ENCODE measurements around the gene CCDC175.

CCDC175 gene

DNA sequence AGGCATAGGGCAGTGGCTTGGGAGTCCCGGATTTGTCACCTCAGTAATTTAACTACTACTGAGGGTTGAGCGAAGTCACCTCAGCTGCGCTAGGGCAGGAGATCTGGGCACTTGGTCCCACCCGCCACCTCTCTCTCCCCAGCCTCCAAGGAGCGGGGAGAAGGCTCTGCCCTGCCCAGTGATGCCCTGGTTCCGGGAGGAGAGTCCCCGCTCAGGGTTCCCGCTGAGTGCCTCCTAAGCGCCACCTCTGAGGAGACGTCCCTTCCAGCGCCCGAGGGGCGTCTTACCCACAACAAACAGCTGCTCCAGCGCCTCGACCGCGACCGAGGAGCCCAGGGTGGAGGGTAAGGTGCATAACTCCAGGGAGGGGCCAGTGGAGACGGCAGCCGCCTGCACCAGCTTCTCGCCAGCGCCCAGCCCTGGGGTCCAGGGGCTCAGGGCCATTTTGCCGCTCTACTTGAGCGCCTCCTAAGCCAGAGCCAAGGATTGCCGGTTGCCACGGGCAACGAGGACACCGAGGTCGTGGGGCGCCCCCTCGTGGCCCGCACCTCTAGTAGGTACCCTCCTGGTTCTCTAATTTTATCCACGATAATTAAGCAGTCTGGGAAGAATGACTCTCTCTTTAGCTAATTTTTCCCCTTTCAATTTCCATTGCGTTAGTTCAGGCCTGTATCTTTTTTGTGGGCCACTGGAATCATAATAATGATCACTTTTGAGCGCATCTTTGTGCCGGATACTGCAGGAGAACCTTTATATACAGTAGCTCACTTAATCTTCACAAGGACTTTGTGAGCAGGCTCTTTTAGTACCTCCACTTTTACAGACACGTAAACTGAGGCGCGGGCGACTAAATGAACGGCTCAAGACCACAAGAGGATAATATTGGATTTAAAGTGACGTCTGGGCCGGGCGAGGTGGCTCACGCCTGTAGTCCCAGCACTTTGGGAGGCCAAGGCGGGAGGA, at the start of gene CCDC175:
TSS of gene CCDC175 (minus strand) at position 481 of the 963 bp plus-strand sequence. CDS start at position 444, 37 bp downstream.
- Histone ChIP-seq H3K9ac (ENCODE audit: low read length) (peak within 1 kb of the TSS; percentile 25; the same call in 1 of the 2 replicates), H3K9me3 (ENCODE audit: insufficient read depth, low read length) (no peaks in the 10 kb centered on the region), H2AFZ (ENCODE audit: low read depth, low read length, severe bottlenecking) (peak within 1 kb of the TSS; percentile 83), H3F3A (ENCODE audit: insufficient read depth) (no peaks in the 10 kb centered on the region), H3K36me3 (ENCODE audit: low read length) (no peaks in the 10 kb centered on the region), H4K20me1 (ENCODE audit: low read depth, low read length) (no peaks in the 10 kb centered on the region), H3K9me2 (replicated peaks; ENCODE audit: insufficient read depth, low read length) (no peaks in the 10 kb centered on the region), H3K4me3 (ENCODE audit: insufficient read depth, low read length, poor library complexity, severe bottlenecking) (peak within 1 kb of the TSS; percentile 38), H3K27me3 (ENCODE audit: low read length) (no peaks in the 10 kb centered on the region), H3K79me2 (ENCODE audit: insufficient read depth, low read length) (no peaks in the 10 kb centered on the region), H3K27ac (ENCODE audit: low read depth, low read length) (no peak within 1 kb of the TSS), H3K4me2 (ENCODE audit: low read depth, low read length, poor library complexity, severe bottlenecking) (peak within 1 kb of the TSS; percentile 59)
- TF ChIP-seq, protein P1, sequence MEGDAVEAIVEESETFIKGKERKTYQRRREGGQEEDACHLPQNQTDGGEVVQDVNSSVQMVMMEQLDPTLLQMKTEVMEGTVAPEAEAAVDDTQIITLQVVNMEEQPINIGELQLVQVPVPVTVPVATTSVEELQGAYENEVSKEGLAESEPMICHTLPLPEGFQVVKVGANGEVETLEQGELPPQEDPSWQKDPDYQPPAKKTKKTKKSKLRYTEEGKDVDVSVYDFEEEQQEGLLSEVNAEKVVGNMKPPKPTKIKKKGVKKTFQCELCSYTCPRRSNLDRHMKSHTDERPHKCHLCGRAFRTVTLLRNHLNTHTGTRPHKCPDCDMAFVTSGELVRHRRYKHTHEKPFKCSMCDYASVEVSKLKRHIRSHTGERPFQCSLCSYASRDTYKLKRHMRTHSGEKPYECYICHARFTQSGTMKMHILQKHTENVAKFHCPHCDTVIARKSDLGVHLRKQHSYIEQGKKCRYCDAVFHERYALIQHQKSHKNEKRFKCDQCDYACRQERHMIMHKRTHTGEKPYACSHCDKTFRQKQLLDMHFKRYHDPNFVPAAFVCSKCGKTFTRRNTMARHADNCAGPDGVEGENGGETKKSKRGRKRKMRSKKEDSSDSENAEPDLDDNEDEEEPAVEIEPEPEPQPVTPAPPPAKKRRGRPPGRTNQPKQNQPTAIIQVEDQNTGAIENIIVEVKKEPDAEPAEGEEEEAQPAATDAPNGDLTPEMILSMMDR (IDR thresholded peaks at IDR 0.05; ENCODE audit: insufficient read depth, low read length, poor library complexity, severe bottlenecking), result peak; percentile 90
- no peak for TF ChIP-seq EZH2phosphoT487 (conservative IDR thresholded peaks at IDR 0.05; ENCODE audit: low read length)

DNA sequence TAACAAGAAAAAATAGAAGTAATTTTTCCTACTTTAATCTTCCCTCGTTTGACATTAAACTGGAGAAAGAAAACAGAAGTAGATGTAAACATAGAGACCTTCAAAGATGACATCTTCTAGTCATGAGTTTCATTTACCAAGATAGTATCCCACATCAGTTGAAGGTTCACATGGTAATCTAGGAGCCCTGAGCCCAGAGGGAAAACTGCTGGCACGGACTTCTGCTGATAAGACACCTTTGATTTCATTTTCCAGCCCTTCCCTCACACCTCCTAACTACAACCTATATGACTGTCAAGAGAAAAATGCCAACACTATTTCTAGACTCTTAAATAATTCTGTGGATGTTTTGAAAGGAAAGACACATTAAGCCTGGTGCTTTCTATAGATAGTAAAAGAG, 46.0 kb upstream of the CCDC175 start:
- Histone ChIP-seq H3K9ac (ENCODE audit: low read length) (no peak overlapping the region), H3K36me3 (ENCODE audit: low read length) (no peaks in the 10 kb centered on the region), H3K27me3 (ENCODE audit: low read length) (no peaks in the 10 kb centered on the region), H4K20me1 (ENCODE audit: low read depth, low read length) (no peaks in the 10 kb centered on the region), H3K9me2 (replicated peaks; ENCODE audit: insufficient read depth, low read length) (no peaks in the 10 kb centered on the region), H3F3A (ENCODE audit: insufficient read depth) (no peaks in the 10 kb centered on the region), H3K79me2 (ENCODE audit: insufficient read depth, low read length) (no peaks in the 10 kb centered on the region), H3K4me3 (ENCODE audit: insufficient read depth, low read length, poor library complexity, severe bottlenecking) (no peak overlapping the region), H3K9me3 (ENCODE audit: insufficient read depth, low read length) (no peaks in the 10 kb centered on the region), H2AFZ (ENCODE audit: low read depth, low read length, severe bottlenecking) (no peak overlapping the region), H3K27ac (ENCODE audit: low read depth, low read length) (no peak overlapping the region), H3K4me2 (ENCODE audit: low read depth, low read length, poor library complexity, severe bottlenecking) (no peak overlapping the region)
- TF ChIP-seq, protein P1 (IDR thresholded peaks at IDR 0.05; ENCODE audit: insufficient read depth, low read length, poor library complexity, severe bottlenecking), result no peak
- TF ChIP-seq EZH2phosphoT487 (conservative IDR thresholded peaks at IDR 0.05; ENCODE audit: low read length), result no peak

DNA sequence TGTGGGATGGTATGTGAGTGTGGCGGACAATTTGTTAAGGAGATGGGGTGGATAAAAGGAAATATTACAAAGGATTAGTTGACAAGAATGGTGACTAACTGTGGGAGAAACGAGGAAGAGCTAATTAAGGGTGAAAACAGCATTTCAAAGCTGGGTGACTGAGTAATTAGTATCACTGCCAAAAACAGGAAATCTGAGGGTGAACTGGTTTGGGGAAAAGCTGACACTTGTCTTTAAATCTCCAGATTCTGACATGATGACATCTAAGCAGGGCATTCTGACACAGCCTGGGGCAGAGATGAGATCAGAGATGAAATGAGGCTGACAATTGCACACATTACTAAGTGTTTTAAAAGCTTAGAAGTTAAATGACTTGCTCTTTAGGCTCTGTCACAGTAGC, 42.4 kb upstream of the CCDC175 start:
- Histone ChIP-seq H3K36me3 (ENCODE audit: low read length) (no peaks in the 10 kb centered on the region), H3K9me3 (ENCODE audit: insufficient read depth, low read length) (no peaks in the 10 kb centered on the region), H3F3A (ENCODE audit: insufficient read depth) (no peaks in the 10 kb centered on the region), H2AFZ (ENCODE audit: low read depth, low read length, severe bottlenecking) (no peak overlapping the region), H3K4me3 (ENCODE audit: insufficient read depth, low read length, poor library complexity, severe bottlenecking) (no peak overlapping the region), H3K9ac (ENCODE audit: low read length) (no peak overlapping the region), H3K79me2 (ENCODE audit: insufficient read depth, low read length) (no peaks in the 10 kb centered on the region), H3K9me2 (replicated peaks; ENCODE audit: insufficient read depth, low read length) (no peaks in the 10 kb centered on the region), H3K27me3 (ENCODE audit: low read length) (no peaks in the 10 kb centered on the region), H3K27ac (ENCODE audit: low read depth, low read length) (no peak overlapping the region), H3K4me2 (ENCODE audit: low read depth, low read length, poor library complexity, severe bottlenecking) (no peak overlapping the region), H4K20me1 (ENCODE audit: low read depth, low read length) (no peaks in the 10 kb centered on the region)
- TF ChIP-seq, protein P1 (IDR thresholded peaks at IDR 0.05; ENCODE audit: insufficient read depth, low read length, poor library complexity, severe bottlenecking), result no peak
- TF ChIP-seq EZH2phosphoT487 (conservative IDR thresholded peaks at IDR 0.05; ENCODE audit: low read length), result no peak
